22Rv1 (cell line): ENCODE data around the gene GTF2F2.

Experiments used
- CTCF ChIP-seq: fragments of 450-650 bp; IDR thresholded peaks from 2 replicates; pipeline ENCODE4 v1.5.1; 2017; ENCODE audit warnings: mild to moderate bottlenecking
- ZFX ChIP-seq: fragments of 450-650 bp; IDR thresholded peaks from 2 replicates; pipeline ENCODE4 v1.6.1; 2017; ENCODE audit warnings: antibody characterized with exemption, borderline replicate concordance

- TF ChIP-seq CTCF (no peak), ZFX (no peak)
Observed at GRCh38 chr13:45199711-45200110, 79.4 kb downstream of the GTF2F2 start.
